Suprapubic skin (tissue), 3 donors: Measurements from ENCODE around the gene KCTD18.

Experiments
- POLR2A ChIP-seq, 2 donors: fragments of 450-650 bp; IDR thresholded peaks; one replicate each; pipeline ENCODE4 v1.6.1; 2017; ENCODE audit warnings: antibody characterized with exemption in 2 of 2, mild to moderate bottlenecking in 2 of 2, moderate library complexity in 2 of 2
- TF ChIP-seq, protein P1 (sequence below), 2 donors: fragments of 200-600 bp in 1 of 2; fragments of 450-650 bp in 1 of 2; sonication (generic) in 1 of 2; IDR thresholded peaks; one replicate each; pipeline ENCODE4 v1.5.1; 2016 to 2019; ENCODE audit warnings: antibody characterized with exemption in 2 of 2, mild to moderate bottlenecking in 1 of 2, moderate library complexity in 1 of 2

- TF ChIP-seq POLR2A (IDR thresholded peaks at IDR 0.05): no peak
- TF ChIP-seq, protein P1, sequence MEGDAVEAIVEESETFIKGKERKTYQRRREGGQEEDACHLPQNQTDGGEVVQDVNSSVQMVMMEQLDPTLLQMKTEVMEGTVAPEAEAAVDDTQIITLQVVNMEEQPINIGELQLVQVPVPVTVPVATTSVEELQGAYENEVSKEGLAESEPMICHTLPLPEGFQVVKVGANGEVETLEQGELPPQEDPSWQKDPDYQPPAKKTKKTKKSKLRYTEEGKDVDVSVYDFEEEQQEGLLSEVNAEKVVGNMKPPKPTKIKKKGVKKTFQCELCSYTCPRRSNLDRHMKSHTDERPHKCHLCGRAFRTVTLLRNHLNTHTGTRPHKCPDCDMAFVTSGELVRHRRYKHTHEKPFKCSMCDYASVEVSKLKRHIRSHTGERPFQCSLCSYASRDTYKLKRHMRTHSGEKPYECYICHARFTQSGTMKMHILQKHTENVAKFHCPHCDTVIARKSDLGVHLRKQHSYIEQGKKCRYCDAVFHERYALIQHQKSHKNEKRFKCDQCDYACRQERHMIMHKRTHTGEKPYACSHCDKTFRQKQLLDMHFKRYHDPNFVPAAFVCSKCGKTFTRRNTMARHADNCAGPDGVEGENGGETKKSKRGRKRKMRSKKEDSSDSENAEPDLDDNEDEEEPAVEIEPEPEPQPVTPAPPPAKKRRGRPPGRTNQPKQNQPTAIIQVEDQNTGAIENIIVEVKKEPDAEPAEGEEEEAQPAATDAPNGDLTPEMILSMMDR (IDR thresholded peaks at IDR 0.05): no peak
Measured at GRCh38 chr2:200454927-200455801, 54.7 kb downstream of the KCTD18 start.
